ENCODE results near the gene RNF220.

DNA sequence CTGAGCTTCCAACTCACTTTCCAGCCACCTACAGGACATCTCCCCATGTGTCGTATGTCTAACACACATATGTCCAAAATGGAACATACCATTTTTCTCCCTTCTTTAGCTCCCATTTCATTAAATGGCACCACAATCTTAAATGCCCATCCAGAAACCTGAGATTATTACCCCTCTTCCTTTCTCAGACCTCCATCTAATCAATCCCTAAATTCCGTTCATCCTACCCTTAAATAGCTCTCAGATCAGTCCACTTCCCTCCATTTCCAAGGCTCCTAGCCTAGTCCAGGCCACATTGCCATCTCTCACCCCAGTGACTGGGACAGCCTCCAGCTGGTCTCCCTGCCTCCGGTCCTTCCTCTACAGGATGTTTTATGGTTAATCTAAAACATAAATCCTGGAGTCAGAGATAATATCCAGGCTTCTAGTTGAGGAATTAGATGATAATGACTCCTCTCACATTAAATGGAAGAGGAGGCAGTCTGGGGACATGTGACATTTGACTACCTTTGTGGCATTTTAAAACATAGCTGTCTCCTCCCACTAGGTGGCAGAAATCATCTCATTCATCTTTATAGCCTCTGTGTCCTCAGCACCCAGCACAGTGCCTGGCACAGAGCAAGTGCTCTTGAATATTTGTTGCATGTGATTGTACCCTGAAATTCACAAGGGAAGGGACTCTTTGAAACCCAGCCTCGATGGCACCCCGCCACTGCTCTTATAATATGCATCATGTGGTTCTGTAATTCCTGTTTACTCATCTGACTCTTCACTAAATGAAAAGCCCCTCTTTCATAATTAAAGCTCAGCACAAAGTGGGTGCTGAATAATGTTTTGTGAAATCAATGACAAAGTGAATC lies 166.9 kb downstream of the RNF220 start:
- TF ChIP-seq, protein P1, sequence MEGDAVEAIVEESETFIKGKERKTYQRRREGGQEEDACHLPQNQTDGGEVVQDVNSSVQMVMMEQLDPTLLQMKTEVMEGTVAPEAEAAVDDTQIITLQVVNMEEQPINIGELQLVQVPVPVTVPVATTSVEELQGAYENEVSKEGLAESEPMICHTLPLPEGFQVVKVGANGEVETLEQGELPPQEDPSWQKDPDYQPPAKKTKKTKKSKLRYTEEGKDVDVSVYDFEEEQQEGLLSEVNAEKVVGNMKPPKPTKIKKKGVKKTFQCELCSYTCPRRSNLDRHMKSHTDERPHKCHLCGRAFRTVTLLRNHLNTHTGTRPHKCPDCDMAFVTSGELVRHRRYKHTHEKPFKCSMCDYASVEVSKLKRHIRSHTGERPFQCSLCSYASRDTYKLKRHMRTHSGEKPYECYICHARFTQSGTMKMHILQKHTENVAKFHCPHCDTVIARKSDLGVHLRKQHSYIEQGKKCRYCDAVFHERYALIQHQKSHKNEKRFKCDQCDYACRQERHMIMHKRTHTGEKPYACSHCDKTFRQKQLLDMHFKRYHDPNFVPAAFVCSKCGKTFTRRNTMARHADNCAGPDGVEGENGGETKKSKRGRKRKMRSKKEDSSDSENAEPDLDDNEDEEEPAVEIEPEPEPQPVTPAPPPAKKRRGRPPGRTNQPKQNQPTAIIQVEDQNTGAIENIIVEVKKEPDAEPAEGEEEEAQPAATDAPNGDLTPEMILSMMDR (IDR thresholded peaks at IDR 0.05; ENCODE audit: low read depth, low read length, poor library complexity, severe bottlenecking): peak; percentile 80
- TF ChIP-seq EZH2phosphoT487 (IDR thresholded peaks at IDR 0.05; ENCODE audit: borderline replicate concordance, low read length): no peak
